ENCODE results near the gene HES1. TPM values are rescaled to one million over a fixed set of nuclear protein-coding genes. Genes with fewer than 3 reads are reported as not detected.

HES1 gene
- total and polyA plus RNA-seq, 8 donors: 4.7 to 101 (median 42.2) TPM

GRCh38 chr3:194103505-194103904 lies 32.4 kb upstream of the HES1 start:
- no peak for DNase-seq
- H3K9me3 ChIP-seq: no peaks in the 10 kb centered on the region
- no peak overlapping the region for H3K4me3 ChIP-seq
- TF ChIP-seq EP300 (IDR thresholded peaks at IDR 0.05): no peak
- TF ChIP-seq POLR2AphosphoS5 (IDR thresholded peaks at IDR 0.05): no peak
- TF ChIP-seq POLR2A (IDR thresholded peaks at IDR 0.05): no peak
- TF ChIP-seq, protein P1, sequence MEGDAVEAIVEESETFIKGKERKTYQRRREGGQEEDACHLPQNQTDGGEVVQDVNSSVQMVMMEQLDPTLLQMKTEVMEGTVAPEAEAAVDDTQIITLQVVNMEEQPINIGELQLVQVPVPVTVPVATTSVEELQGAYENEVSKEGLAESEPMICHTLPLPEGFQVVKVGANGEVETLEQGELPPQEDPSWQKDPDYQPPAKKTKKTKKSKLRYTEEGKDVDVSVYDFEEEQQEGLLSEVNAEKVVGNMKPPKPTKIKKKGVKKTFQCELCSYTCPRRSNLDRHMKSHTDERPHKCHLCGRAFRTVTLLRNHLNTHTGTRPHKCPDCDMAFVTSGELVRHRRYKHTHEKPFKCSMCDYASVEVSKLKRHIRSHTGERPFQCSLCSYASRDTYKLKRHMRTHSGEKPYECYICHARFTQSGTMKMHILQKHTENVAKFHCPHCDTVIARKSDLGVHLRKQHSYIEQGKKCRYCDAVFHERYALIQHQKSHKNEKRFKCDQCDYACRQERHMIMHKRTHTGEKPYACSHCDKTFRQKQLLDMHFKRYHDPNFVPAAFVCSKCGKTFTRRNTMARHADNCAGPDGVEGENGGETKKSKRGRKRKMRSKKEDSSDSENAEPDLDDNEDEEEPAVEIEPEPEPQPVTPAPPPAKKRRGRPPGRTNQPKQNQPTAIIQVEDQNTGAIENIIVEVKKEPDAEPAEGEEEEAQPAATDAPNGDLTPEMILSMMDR (IDR thresholded peaks at IDR 0.05): no peak
- H3K4me1 ChIP-seq: peaks cover 17 to 35% (median 27%) of the 10 kb centered on the region in 4 donors
- intact Hi-C loops (cut with DNase I; ENCODE audit: low total_unique reads): no loop called here
- H3K27ac ChIP-seq: no peak overlapping the region
- no peaks in the 10 kb centered on the region for H3K36me3 ChIP-seq
- 82 to 93% (median 88%) methylated on average over 7 of the region's 7 CpGs for WGBS, 5 donors
- H3K27me3 ChIP-seq: no peaks in the 10 kb centered on the region

- DNase-seq: peak in 1 of 2 donors; percentile 65
- no peaks in the 10 kb centered on the region for H3K9me3 ChIP-seq
- H3K4me1 ChIP-seq: peaks cover 17 to 30% (median 25%) of the 10 kb centered on the region in 4 donors
- 68 to 88% (median 77%) methylated on average over 2 to 12 of the region's 12 CpGs for WGBS, 5 donors
- H3K27ac ChIP-seq: no peak overlapping the region
- TF ChIP-seq POLR2AphosphoS5 (IDR thresholded peaks at IDR 0.05): no peak
- no peak for TF ChIP-seq POLR2A (IDR thresholded peaks at IDR 0.05)
- TF ChIP-seq, protein P1 (IDR thresholded peaks at IDR 0.05): no peak
- no peak for TF ChIP-seq EP300 (IDR thresholded peaks at IDR 0.05)
- intact Hi-C loops (cut with DNase I; ENCODE audit: low total_unique reads): no loop called here
- no peak overlapping the region for H3K4me3 ChIP-seq
- no peaks in the 10 kb centered on the region for H3K36me3 ChIP-seq
- H3K27me3 ChIP-seq: no peaks in the 10 kb centered on the region
Measured at GRCh38 chr3:194103983-194104751, 31.8 kb upstream of the HES1 start.

GRCh38 chr3:194105292-194105691 lies 30.7 kb upstream of the HES1 start:
- Histone ChIP-seq H3K4me1 (peaks cover 17 to 39% (median 23%) of the 10 kb centered on the region in 4 donors), H3K9me3 (no peaks in the 10 kb centered on the region), H3K27ac (no peak overlapping the region), H3K27me3 (no peaks in the 10 kb centered on the region), H3K36me3 (no peaks in the 10 kb centered on the region), H3K4me3 (no peak overlapping the region)
- WGBS, 5 donors: 84 to 94% (median 92%) methylated on average over 9 of the region's 9 CpGs
- TF ChIP-seq, protein P1 (IDR thresholded peaks at IDR 0.05): no peak
- TF ChIP-seq POLR2A (IDR thresholded peaks at IDR 0.05) (no peak), EP300 (IDR thresholded peaks at IDR 0.05) (no peak), POLR2AphosphoS5 (IDR thresholded peaks at IDR 0.05) (no peak)
- intact Hi-C loops (cut with DNase I; ENCODE audit: low total_unique reads): no loop called here
- no peak for DNase-seq

DNA sequence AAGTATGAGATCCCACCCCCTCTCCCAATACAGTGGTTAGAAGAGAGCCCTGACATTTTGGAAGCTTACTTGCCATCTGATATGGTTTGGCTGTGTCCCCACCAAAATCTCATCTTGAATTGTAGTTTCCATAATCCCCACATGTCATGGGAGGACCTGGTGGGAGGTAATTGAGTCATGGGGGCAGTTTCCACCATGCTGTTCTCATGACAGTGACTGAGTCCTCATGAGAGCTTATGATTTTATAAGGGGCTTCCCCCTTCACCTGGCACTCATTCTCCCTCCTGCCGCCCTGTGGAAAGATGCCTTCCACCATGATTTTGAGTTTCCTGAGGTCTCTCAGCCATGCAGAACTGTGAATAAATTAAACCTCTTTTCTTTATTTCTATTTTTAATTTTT lies 28.8 kb upstream of the HES1 start:
- TF ChIP-seq POLR2A (IDR thresholded peaks at IDR 0.05) (no peak), POLR2AphosphoS5 (IDR thresholded peaks at IDR 0.05) (no peak), EP300 (IDR thresholded peaks at IDR 0.05) (no peak)
- TF ChIP-seq, protein P1 (IDR thresholded peaks at IDR 0.05): no peak
- Histone ChIP-seq H3K36me3 (no peaks in the 10 kb centered on the region), H3K27ac (no peak overlapping the region), H3K27me3 (no peaks in the 10 kb centered on the region), H3K4me3 (no peak overlapping the region), H3K9me3 (no peaks in the 10 kb centered on the region), H3K4me1 (peaks cover 11 to 30% (median 15%) of the 10 kb centered on the region in 4 donors)
- no peak for DNase-seq
- 83 to 100% (median 91%) methylated on average over 1 of the region's 1 CpG for WGBS, 5 donors
- intact Hi-C loops (cut with DNase I; ENCODE audit: low total_unique reads): no loop called here
